B cell (primary cell): ENCODE measurements around the gene MSLN. TPM values are rescaled to one million over a fixed set of nuclear protein-coding genes. Genes with fewer than 3 reads are reported as not detected.
A peak's percentile ranks its signal among the peaks of the same experiment; 100 is the strongest.

ENCODE experiments used
- ATAC-seq: fragments of 200-7000 bp; cut with Tn5 transposase; one replicate; pipeline ENCODE4 v1.10.0; 2021; ENCODE audit warnings: low read depth, mild to moderate bottlenecking, moderate number of reproducible peaks, moderate library complexity
- CTCF ChIA-PET: fragments of 350-600 bp; sonication (Branson Sonifier 250); formaldehyde crosslinking; loops from one replicate; lab custom pipeline; 2021; ENCODE audit warnings: antibody characterized with exemption, inconsistent platforms; lab: Charles Lee
- POLR2A ChIA-PET: fragments of 350-600 bp; sonication (Branson Sonifier 250); formaldehyde crosslinking; loops from one replicate; lab custom pipeline; 2021; ENCODE audit warnings: antibody characterized with exemption; lab: Charles Lee
- DNase-seq: peaks from one replicate; pipeline ENCODE4 v3.0.0; 2013
- H2AFZ ChIP-seq: 2 replicates; pipeline ENCODE4 v1.6.1; 2012; ENCODE audit warnings: mild to moderate bottlenecking, low read depth, low read length; ENCODE audit not compliant: insufficient read depth, poor library complexity, severe bottlenecking
- H3K27ac ChIP-seq, 2 donors: 1 replicate in 1 of 2; 2 replicates in 1 of 2; pipeline ENCODE4 v1.5.1; 2012 to 2013; ENCODE audit warnings: low read length in 2 of 2, mild to moderate bottlenecking in 2 of 2, moderate library complexity in 1 of 2
- H3K27me3 ChIP-seq, 4 experiments: fragments of 200-600 bp in 1 of 4; sonication (generic) in 1 of 4; replicated peaks in 1 of 4; 1 replicate in 2 of 4; 2 replicates in 2 of 4; pipeline versions ENCODE4 v1.6.1 to v1.7.0; 2013 to 2016; ENCODE audit warnings: low read length in 3 of 4, mild to moderate bottlenecking in 2 of 4, mixed read lengths in 1 of 4, moderate library complexity in 1 of 4; ENCODE audit not compliant: insufficient read depth in 4 of 4, control insufficient read depth in 3 of 4; ENCODE audit errors: control extremely low read depth in 1 of 4
- H3K36me3 ChIP-seq, 2 experiments: replicated peaks in 1 of 2; 1 replicate in 1 of 2; 2 replicates in 1 of 2; pipeline versions ENCODE4 v1.6.1 to v1.7.1; 2013; ENCODE audit warnings: low read length in 1 of 2; ENCODE audit not compliant: insufficient read depth in 2 of 2, control insufficient read depth in 1 of 2; ENCODE audit errors: control extremely low read depth in 1 of 2, extremely low read depth in 1 of 2
- H3K4me1 ChIP-seq, 2 donors: fragments of 200-600 bp in 1 of 2; sonication (generic) in 1 of 2; 1 replicate in 1 of 2; 2 replicates in 1 of 2; pipeline versions ENCODE4 v1.5.1 to v1.6.1; 2013 to 2017; ENCODE audit warnings: low read length in 2 of 2; ENCODE audit not compliant: control insufficient read depth in 2 of 2, insufficient read depth in 2 of 2
- H3K4me2 ChIP-seq: replicated peaks from 2 replicates; pipeline ENCODE3; 2012; ENCODE audit warnings: mild to moderate bottlenecking, low read depth, low read length; ENCODE audit not compliant: poor library complexity, severe bottlenecking
- H3K4me3 ChIP-seq, 5 experiments: fragments of 200-600 bp in 1 of 5; sonication (generic) in 1 of 5; 1 replicate in 3 of 5; 2 replicates in 2 of 5; pipeline versions ENCODE4 v1.5.1 to v1.7.0; 2011 to 2016; ENCODE audit warnings: low read length in 4 of 5, mild to moderate bottlenecking in 4 of 5, low read depth in 2 of 5, control low read depth in 1 of 5, moderate library complexity in 1 of 5; ENCODE audit not compliant: insufficient read depth in 1 of 5; ENCODE audit errors: control extremely low read depth in 1 of 5, extremely low read depth in 1 of 5
- H3K79me2 ChIP-seq: fragments of 200-600 bp; sonication (generic); one replicate; pipeline ENCODE4 v1.6.0; 2016; ENCODE audit warnings: low read length; ENCODE audit not compliant: control insufficient read depth, insufficient read depth
- H3K9ac ChIP-seq: fragments of 200-600 bp; sonication (generic); 2 replicates; pipeline ENCODE4 v1.6.1; 2017; ENCODE audit warnings: mild to moderate bottlenecking, low read length, moderate library complexity
- H3K9me3 ChIP-seq, 3 donors: one replicate each; pipeline versions ENCODE4 v1.6.1 to v1.7.1; 2013; ENCODE audit warnings: low read length in 2 of 3; ENCODE audit not compliant: control insufficient read depth in 2 of 3, insufficient read depth in 1 of 3; ENCODE audit errors: control extremely low read depth in 1 of 3
- H4K20me1 ChIP-seq: 2 replicates; pipeline ENCODE4 v1.6.0; 2012; ENCODE audit warnings: mild to moderate bottlenecking, low read length; ENCODE audit not compliant: insufficient read depth, control insufficient read depth, poor library complexity, severe bottlenecking
- H3K27ac Mint-ChIP-seq: one replicate; pipeline ENCODE4 v1.8.0; 2021; ENCODE audit warnings: mixed read lengths
- H3K27me3 Mint-ChIP-seq: one replicate; pipeline ENCODE4 v1.8.0; 2021; ENCODE audit warnings: mixed read lengths
- H3K4me1 Mint-ChIP-seq: one replicate; pipeline ENCODE4 v1.8.0; 2021; ENCODE audit warnings: mixed read lengths
- H3K4me3 Mint-ChIP-seq: one replicate; pipeline ENCODE4 v1.8.0; 2021; ENCODE audit warnings: mixed read lengths
- H3K9me3 Mint-ChIP-seq: one replicate; pipeline ENCODE4 v1.8.0; 2022; ENCODE audit warnings: mixed read lengths; ENCODE audit not compliant: insufficient read depth
- CTCF ChIP-seq: fragments of 200-600 bp; IDR thresholded peaks from one replicate; pipeline ENCODE4 v1.8.0; 2022; ENCODE audit warnings: antibody characterized with exemption, mild to moderate bottlenecking
- EZH2 ChIP-seq: IDR thresholded peaks from 2 replicates; pipeline ENCODE4 v1.6.1; 2012; ENCODE audit warnings: borderline replicate concordance, low read depth, mild to moderate bottlenecking, moderate library complexity, low read length; ENCODE audit not compliant: insufficient read depth, poor library complexity, severe bottlenecking
- WGBS: methylation state at CpG from one replicate; pipeline ENCODE4 v1.1.5; 2013; ENCODE audit warnings: missing lambda C conversion rate; ENCODE audit not compliant: insufficient coverage; 5-methylcytosine and 5-hydroxymethylcytosine counted together
- intact Hi-C: fragments of 100-400 bp; cut with micrococcal nuclease; formaldehyde crosslinking; loops from one replicate; pipeline ENCODE4 v1.10.0; 2022
- polyA plus RNA-seq: library from polyadenylated mRNA; depleted of rRNA; stranded (reverse); fragments of >200 nt; gene quantifications from 2 replicates; pipeline ENCODE4 v1.2.3, GENCODE V29; 2012
- total RNA-seq, 2 donors: library from RNA; stranded (reverse); fragments of 120-200 nt in 1 of 2; gene quantifications; 1 replicate in 1 of 2; 2 replicates in 1 of 2; pipeline versions ENCODE4 v1.2.3 to v1.2.4, GENCODE V29; 2013 to 2022

Gene MSLN
- total and polyA plus RNA-seq, 2 donors (not counting 1 experiment from before 2014, with no cell fraction given) = not detected

- Histone ChIP-seq H2AFZ (no peak overlapping the region), H3K27me3 (peaks cover 0 to 29% (median 3%) of the 10 kb centered on the region in 4 experiments), H3K4me3 (no peak overlapping the region), H3K9me3 (peaks cover 0 to 10% (median 0%) of the 10 kb centered on the region in 3 donors), H3K79me2 (no peaks in the 10 kb centered on the region), H3K4me2 (no peak overlapping the region), H4K20me1 (no peaks in the 10 kb centered on the region), H3K9ac (no peak overlapping the region), H3K36me3 (no peaks in the 10 kb centered on the region), H3K4me1 (peaks cover 4 to 10% of the 10 kb centered on the region in 2 donors), H3K27ac (no peak overlapping the region)
- TF ChIP-seq EZH2 = no peak
- TF ChIP-seq CTCF = no peak
- ChIA-PET POLR2A (no interaction called here), CTCF (no interaction called here)
- DNase-seq = no peak
- no peak for ATAC-seq
- no peaks in the 10 kb centered on the region for H3K4me1 Mint-ChIP-seq
- peaks cover 4% of the 10 kb centered on the region for H3K27me3 Mint-ChIP-seq
- H3K27ac Mint-ChIP-seq = no peak overlapping the region
- no peaks in the 10 kb centered on the region for H3K9me3 Mint-ChIP-seq
- 94% methylated on average over 32 of the region's 38 CpGs for WGBS
- H3K4me3 Mint-ChIP-seq = no peak overlapping the region
- intact Hi-C loops = no loop called here
Measured at GRCh38 chr16:796296-797119, 36.0 kb downstream of the MSLN start.

DNA sequence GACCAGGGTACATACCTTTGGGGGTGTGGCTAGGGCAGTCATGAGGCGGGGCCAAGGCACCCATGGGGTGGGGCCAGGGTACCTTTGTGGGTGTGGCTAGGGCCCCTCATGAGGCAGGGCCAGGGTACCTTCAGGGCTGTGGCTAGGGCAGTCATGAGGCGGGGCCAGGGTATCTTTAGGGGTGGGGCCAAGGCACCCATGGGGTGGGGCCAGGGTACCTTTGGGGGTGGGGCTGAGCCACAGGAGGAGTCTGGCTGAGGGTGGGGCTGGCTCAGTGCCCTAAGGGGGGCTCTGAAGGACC lies 36.5 kb downstream of the MSLN start:
- Histone ChIP-seq H3K36me3 (no peaks in the 10 kb centered on the region), H3K4me3 (no peak overlapping the region), H3K79me2 (no peaks in the 10 kb centered on the region), H3K4me2 (no peak overlapping the region), H2AFZ (no peak overlapping the region), H3K4me1 (peaks cover 4 to 10% of the 10 kb centered on the region in 2 donors), H3K9me3 (peaks cover 0 to 10% (median 0%) of the 10 kb centered on the region in 3 donors), H3K27me3 (peaks cover 0 to 35% (median 5%) of the 10 kb centered on the region in 4 experiments), H3K27ac (no peak overlapping the region), H3K9ac (no peak overlapping the region), H4K20me1 (no peaks in the 10 kb centered on the region)
- TF ChIP-seq CTCF (no peak), EZH2 (no peak)
- DNase-seq = no peak
- peak; percentile 26 for ATAC-seq
- intact Hi-C loops = no loop called here
- Mint-ChIP-seq H3K4me1 (no peaks in the 10 kb centered on the region), H3K27me3 (peaks cover 4% of the 10 kb centered on the region), H3K4me3 (no peak overlapping the region), H3K27ac (no peak overlapping the region), H3K9me3 (no peaks in the 10 kb centered on the region)
- ChIA-PET POLR2A (no interaction called here), CTCF (no interaction called here)
- 90% methylated on average over 2 of the region's 2 CpGs for WGBS
